C4-2B (cell line): ENCODE data around the gene SASH1.

Experiments
- H3K27ac ChIP-seq: fragments of 450-650 bp; 2 replicates; pipeline ENCODE4 v1.5.1; 2017
- ZFX ChIP-seq: fragments of 450-650 bp; IDR thresholded peaks from 2 replicates; pipeline ENCODE4 v1.6.1; 2017
- TF ChIP-seq, protein P1 (sequence below): fragments of 450-650 bp; conservative IDR thresholded peaks from 2 replicates; pipeline ENCODE4 v1.5.1; 2017; ENCODE audit warnings: mild to moderate bottlenecking

SASH1 gene

DNA sequence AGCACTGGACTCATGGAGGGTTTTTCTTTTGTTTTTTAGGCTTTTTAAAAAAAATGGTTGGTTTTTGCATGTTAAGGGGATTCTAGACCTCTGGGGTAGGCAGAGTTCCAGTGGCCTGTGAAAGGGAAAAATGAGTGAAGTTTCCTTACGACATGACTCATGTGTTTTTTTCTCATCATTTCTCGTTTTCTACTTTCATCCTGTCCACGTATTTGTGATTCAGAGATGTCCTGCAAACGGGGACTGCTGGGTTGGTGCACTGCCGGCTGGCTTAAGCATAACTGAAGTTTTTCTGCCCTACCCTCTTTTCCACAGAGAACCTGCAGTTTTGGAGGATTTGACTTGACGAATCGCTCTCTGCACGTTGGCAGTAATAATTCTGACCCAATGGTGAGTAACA lies 182.3 kb downstream of the SASH1 start:
- H3K27ac ChIP-seq = no peak overlapping the region
- TF ChIP-seq, protein P1, sequence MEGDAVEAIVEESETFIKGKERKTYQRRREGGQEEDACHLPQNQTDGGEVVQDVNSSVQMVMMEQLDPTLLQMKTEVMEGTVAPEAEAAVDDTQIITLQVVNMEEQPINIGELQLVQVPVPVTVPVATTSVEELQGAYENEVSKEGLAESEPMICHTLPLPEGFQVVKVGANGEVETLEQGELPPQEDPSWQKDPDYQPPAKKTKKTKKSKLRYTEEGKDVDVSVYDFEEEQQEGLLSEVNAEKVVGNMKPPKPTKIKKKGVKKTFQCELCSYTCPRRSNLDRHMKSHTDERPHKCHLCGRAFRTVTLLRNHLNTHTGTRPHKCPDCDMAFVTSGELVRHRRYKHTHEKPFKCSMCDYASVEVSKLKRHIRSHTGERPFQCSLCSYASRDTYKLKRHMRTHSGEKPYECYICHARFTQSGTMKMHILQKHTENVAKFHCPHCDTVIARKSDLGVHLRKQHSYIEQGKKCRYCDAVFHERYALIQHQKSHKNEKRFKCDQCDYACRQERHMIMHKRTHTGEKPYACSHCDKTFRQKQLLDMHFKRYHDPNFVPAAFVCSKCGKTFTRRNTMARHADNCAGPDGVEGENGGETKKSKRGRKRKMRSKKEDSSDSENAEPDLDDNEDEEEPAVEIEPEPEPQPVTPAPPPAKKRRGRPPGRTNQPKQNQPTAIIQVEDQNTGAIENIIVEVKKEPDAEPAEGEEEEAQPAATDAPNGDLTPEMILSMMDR = no peak
- no peak for TF ChIP-seq ZFX

DNA sequence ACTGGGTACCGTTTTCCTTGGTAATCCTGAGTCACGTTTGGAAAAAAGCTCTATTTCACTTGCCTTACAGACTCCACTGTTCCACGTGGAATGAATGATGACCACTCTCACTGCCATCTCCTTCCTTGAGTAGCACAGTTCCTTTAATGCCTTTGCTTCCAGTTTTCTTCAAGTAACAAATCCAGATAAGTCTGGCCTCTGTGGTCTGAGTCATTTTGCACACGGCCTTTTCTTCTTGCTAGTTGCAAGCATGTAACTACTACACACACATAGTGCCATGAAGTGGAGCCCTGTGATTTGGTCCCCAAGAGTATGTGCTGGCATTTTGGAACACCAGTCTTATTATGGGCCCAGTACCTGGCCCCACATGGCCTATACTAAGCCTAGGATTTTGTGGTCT lies 182.8 kb downstream of the SASH1 start:
- no peak overlapping the region for H3K27ac ChIP-seq
- TF ChIP-seq, protein P1 = no peak

DNA sequence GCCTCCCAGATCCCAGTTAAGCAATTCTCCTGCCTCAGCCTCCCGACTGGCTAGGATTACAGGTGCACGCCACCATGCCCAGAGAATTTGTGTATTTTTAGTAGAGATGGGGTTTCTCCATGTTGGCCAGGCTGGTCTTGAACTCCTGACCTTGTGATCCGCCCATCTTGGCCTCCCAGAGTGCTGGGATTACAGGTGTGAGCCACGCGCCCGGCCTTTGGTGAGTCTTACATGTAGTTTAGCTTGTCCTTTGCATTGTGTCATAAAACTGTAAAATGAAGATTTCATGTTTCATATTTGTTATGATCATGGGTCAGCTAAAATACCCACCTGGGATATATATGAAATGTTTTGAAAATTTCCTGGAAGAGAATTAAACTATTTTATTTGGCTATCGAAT lies 183.5 kb downstream of the SASH1 start:
- H3K27ac ChIP-seq = no peak overlapping the region
- TF ChIP-seq, protein P1 = no peak
- no peak for TF ChIP-seq ZFX

DNA sequence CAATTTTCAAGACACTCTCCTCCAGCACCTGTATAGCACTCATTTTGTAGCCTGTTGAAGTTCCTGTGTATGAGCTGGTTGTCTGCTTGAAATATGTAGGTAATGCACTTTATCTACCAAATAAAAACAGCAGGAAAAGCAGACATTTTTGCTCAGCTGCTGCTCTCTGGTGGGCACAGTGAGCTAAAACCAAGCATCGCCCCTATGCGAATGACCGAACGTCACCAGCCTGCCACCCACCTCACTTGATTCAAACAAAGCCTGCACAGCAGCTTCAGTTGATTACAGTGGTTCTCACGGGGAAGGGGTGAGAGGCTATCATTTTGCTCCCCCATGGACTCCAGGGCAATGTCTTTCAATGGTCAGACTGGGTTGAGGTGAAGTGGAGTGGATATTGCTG lies 185.7 kb downstream of the SASH1 start:
- no peak for TF ChIP-seq ZFX
- TF ChIP-seq, protein P1 = no peak

DNA sequence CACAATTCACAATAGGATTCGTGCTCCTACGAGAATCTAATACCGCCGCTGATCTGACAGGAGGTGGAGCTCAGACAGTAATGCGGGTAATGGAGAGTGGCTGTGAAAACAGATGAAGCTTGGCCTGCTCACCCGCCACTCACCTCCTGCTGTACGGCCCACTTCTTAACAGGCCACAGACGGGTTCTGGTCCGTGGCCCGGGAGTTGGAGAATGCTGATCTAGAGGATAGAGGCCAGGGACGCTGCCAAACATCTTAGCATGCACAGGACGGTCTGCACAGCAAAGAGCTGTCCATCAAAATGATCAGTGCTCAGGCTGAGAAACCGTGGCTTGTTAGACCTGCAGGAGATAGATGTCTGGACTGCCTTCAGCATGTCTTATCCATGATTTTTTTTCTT lies 186.4 kb downstream of the SASH1 start:
- H3K27ac ChIP-seq = no peak overlapping the region
- no peak for TF ChIP-seq ZFX
- TF ChIP-seq, protein P1 = no peak

More for the DNA sequence above, 185.7 kb downstream of the SASH1 start:
- H3K27ac ChIP-seq = no peak overlapping the region

DNA sequence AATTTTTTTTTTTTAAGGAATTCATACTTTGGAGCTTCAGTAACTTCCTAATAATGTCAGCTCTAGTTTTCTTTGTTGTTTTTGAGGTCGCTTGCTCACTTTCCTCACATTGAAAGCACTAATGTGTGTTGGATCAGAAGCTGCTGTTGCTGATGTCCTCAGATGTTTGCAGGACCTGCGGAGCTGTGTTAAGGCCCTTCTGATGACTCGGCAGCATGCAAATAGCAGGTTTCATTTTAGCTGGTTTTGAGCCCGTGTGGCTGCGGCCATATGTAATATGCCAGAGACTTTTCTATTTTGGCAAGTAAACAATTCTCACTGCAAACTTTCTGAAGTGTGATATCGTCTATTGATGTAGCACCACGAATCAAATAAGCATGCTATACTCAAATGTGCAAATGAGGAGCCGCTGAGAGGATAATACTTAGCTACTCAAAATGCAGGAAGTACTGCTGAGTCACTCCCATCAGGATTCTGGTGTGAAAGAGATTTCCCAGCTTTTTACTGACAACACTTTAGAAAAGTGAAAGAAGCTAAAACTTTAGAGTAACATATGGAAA lies 187.8 kb downstream of the SASH1 start:
- TF ChIP-seq, protein P1 = no peak
- TF ChIP-seq ZFX = no peak
- H3K27ac ChIP-seq = peak overlapping the region; percentile 25; the same call in 1 of the 2 replicates

DNA sequence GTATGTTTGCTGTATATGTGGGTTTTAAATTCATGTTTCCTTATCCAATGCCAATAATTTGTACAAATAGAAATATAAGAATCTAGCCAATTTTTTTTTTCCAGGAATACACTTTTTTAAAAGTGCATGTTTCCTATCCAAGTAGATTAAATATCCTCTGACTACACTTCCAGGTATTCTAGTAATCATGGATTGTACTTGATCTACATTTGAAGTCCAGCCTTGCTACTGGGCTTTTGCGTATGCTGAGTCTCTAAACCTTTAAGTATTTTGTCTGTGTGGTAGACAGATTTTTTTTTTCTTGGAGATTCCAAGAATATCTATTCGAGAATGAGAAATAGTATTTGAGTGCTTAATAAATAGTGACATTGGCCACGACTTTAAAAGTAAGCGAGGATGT lies 188.3 kb downstream of the SASH1 start:
- TF ChIP-seq, protein P1 = no peak
- no peak for TF ChIP-seq ZFX

More for the DNA sequence above, 188.3 kb downstream of the SASH1 start:
- no peak overlapping the region for H3K27ac ChIP-seq
